HepG2 (cell line): Measurements from ENCODE around the gene TMC2. TPM values are rescaled to one million over a fixed set of nuclear protein-coding genes. Genes with fewer than 3 reads are reported as not detected.

Source experiments
- AHDC1 ChIP-seq: sonication (generic); formaldehyde crosslinking; IDR thresholded peaks from 2 replicates; pipeline ENCODE4 v1.5.1; 2020; ENCODE audit warnings: mild to moderate bottlenecking, missing genetic modification reagents, borderline replicate concordance
- ATF7-NPFF ChIP-seq: sonication (generic); formaldehyde crosslinking; IDR thresholded peaks from 2 replicates; pipeline ENCODE4 v1.8.1; 2023; ENCODE audit warnings: mild to moderate bottlenecking, low read depth, missing genetic modification reagents, moderate library complexity
- CBX2 ChIP-seq, 2 experiments: fragments of 200-600 bp in 1 of 2; sonication (generic); formaldehyde crosslinking in 1 of 2; IDR thresholded peaks; 2 replicates each; pipeline versions ENCODE4 v1.7.0 to v1.8.1; 2018 to 2022; ENCODE audit warnings: low read depth in 2 of 2, low read length in 1 of 2, mild to moderate bottlenecking in 1 of 2, missing genetic modification reagents in 1 of 2
- CCAR2 ChIP-seq: fragments of 200-400 bp; formaldehyde crosslinking; optimal IDR thresholded peaks from 2 replicates; pipeline ENCODE3; 2018; ENCODE audit warnings: low read depth, mild to moderate bottlenecking, low read length, moderate library complexity
- FOXK2 ChIP-seq: fragments of 450-650 bp; IDR thresholded peaks from 2 replicates; pipeline ENCODE4 v1.6.1; 2016
- MTA1 ChIP-seq: sonication (generic); formaldehyde crosslinking; IDR thresholded peaks from 2 replicates; pipeline ENCODE4 v1.4.0; 2020; ENCODE audit warnings: missing genetic modification reagents, mild to moderate bottlenecking, borderline replicate concordance
- NONO ChIP-seq, 2 experiments: fragments of 450-650 bp in 1 of 2; sonication (generic) in 1 of 2; formaldehyde crosslinking in 1 of 2; IDR thresholded peaks in 1 of 2; conservative IDR thresholded peaks in 1 of 2; 2 replicates each; pipeline versions ENCODE4 v1.6.1 to v1.8.0; 2017 to 2022; ENCODE audit warnings: mild to moderate bottlenecking in 1 of 2, missing genetic modification reagents in 1 of 2, moderate library complexity in 1 of 2
- SOX13 ChIP-seq, 3 experiments: fragments of 450-650 bp in 1 of 3; sonication (generic) in 1 of 3; formaldehyde crosslinking in 1 of 3; IDR thresholded peaks in 2 of 3; conservative IDR thresholded peaks in 1 of 3; 2 replicates each; pipeline versions ENCODE4 v1.5.0 to v1.6.1; 2016 to 2020; ENCODE audit warnings: antibody characterized with exemption in 1 of 3, mild to moderate bottlenecking in 1 of 3, missing compliant biosample characterization in 1 of 3, missing genetic modification reagents in 1 of 3, moderate library complexity in 1 of 3
- SRSF1 ChIP-seq: fragments of 200-400 bp; formaldehyde crosslinking; optimal IDR thresholded peaks from 2 replicates; pipeline ENCODE3; 2017; ENCODE audit warnings: mild to moderate bottlenecking, low read depth, low read length, moderate library complexity
- SRY ChIP-seq: sonication (generic); formaldehyde crosslinking; IDR thresholded peaks from 2 replicates; pipeline ENCODE4 v1.8.0; 2022; ENCODE audit warnings: mild to moderate bottlenecking, missing genetic modification reagents
- STAG1 ChIP-seq: sonication (generic); formaldehyde crosslinking; IDR thresholded peaks from 2 replicates; pipeline ENCODE4 v1.4.0; 2020; ENCODE audit warnings: missing genetic modification reagents
- ZNF138 ChIP-seq: sonication (generic); formaldehyde crosslinking; IDR thresholded peaks from 2 replicates; pipeline ENCODE4 v1.5.0; 2020; ENCODE audit warnings: mild to moderate bottlenecking, low read depth, missing genetic modification reagents
- ZNF282 ChIP-seq: fragments of 450-650 bp; IDR thresholded peaks from 2 replicates; pipeline ENCODE4 v1.6.1; 2018; ENCODE audit not compliant: partially characterized antibody
- ZNF589 ChIP-seq: sonication (generic); formaldehyde crosslinking; conservative IDR thresholded peaks from 2 replicates; pipeline ENCODE4 v1.8.0; 2022; ENCODE audit warnings: mild to moderate bottlenecking, moderate library complexity, missing genetic modification reagents
- ZNF7 ChIP-seq: IDR thresholded peaks from 2 replicates; pipeline ENCODE4 v1.6.1; 2016; ENCODE audit warnings: missing biosample characterization, missing genetic modification reagents
- ZSCAN22 ChIP-seq: sonication (generic); formaldehyde crosslinking; IDR thresholded peaks from 2 replicates; pipeline ENCODE4 v1.4.0; 2020; ENCODE audit warnings: mild to moderate bottlenecking, missing genetic modification reagents
- polyA plus RNA-seq, 8 experiments: library from polyadenylated mRNA; depleted of rRNA in 3 of 8; stranded (reverse) in 7 of 8; unstranded in 1 of 8; fragments of >200 nt; fragmentation: Illumina TruSeq in 4 of 8; extraction: Trizol in 4 of 8; gene quantifications; 2 replicates each; pipeline versions ENCODE4 v1.2.1 to v1.2.3, GENCODE V29; 2011 to 2016; ENCODE audit warnings: low read depth in 4 of 8, missing spikeins in 1 of 8, mixed read lengths in 1 of 8; ENCODE audit not compliant: insufficient read depth in 1 of 8
- total RNA-seq, 5 experiments: library from RNA; depleted of rRNA; stranded (reverse); fragments of >200 nt; fragmentation: Illumina TruSeq; extraction: Trizol; gene quantifications; 2 replicates each; pipeline ENCODE4 v1.2.3, GENCODE V29; 2016; ENCODE audit warnings: low read depth in 1 of 5
- TF ChIP-seq, protein P1 (sequence below): sonication (generic); formaldehyde crosslinking; IDR thresholded peaks from 2 replicates; pipeline ENCODE4 v1.5.0; 2020; ENCODE audit warnings: mild to moderate bottlenecking, missing genetic modification reagents
- TF ChIP-seq, protein P2 (sequence below): IDR thresholded peaks from 2 replicates; pipeline ENCODE4 v1.6.1; 2018; ENCODE audit warnings: missing genetic modification reagents, mild to moderate bottlenecking, missing compliant biosample characterization

The TMC2 gene
- total and polyA plus RNA-seq, 2 of the 13 experiments (the other 11 are each of a cell fraction or from before 2014, with no cell fraction given): not detected

- peak; percentile 30; the same call in 1 of the 2 replicates for TF ChIP-seq MTA1 (CRISPR knock-in tag)
- peak; percentile 79 for TF ChIP-seq ZNF138 (CRISPR knock-in tag)
- TF ChIP-seq, protein P1, sequence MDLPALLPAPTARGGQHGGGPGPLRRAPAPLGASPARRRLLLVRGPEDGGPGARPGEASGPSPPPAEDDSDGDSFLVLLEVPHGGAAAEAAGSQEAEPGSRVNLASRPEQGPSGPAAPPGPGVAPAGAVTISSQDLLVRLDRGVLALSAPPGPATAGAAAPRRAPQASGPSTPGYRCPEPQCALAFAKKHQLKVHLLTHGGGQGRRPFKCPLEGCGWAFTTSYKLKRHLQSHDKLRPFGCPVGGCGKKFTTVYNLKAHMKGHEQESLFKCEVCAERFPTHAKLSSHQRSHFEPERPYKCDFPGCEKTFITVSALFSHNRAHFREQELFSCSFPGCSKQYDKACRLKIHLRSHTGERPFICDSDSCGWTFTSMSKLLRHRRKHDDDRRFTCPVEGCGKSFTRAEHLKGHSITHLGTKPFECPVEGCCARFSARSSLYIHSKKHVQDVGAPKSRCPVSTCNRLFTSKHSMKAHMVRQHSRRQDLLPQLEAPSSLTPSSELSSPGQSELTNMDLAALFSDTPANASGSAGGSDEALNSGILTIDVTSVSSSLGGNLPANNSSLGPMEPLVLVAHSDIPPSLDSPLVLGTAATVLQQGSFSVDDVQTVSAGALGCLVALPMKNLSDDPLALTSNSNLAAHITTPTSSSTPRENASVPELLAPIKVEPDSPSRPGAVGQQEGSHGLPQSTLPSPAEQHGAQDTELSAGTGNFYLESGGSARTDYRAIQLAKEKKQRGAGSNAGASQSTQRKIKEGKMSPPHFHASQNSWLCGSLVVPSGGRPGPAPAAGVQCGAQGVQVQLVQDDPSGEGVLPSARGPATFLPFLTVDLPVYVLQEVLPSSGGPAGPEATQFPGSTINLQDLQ: peak; percentile 82; the same call in 1 of the 2 replicates
- no peak for TF ChIP-seq ZSCAN22 (CRISPR knock-in tag)
- TF ChIP-seq STAG1 (CRISPR knock-in tag): no peak
- no peak for TF ChIP-seq ZNF7 (CRISPR knock-in tag)
- TF ChIP-seq ATF7-NPFF (CRISPR knock-in tag): peak; percentile 62; the same call in 1 of the 2 replicates
- no peak for TF ChIP-seq ZNF282
- no peak for TF ChIP-seq AHDC1 (CRISPR knock-in tag)
- TF ChIP-seq, protein P2, sequence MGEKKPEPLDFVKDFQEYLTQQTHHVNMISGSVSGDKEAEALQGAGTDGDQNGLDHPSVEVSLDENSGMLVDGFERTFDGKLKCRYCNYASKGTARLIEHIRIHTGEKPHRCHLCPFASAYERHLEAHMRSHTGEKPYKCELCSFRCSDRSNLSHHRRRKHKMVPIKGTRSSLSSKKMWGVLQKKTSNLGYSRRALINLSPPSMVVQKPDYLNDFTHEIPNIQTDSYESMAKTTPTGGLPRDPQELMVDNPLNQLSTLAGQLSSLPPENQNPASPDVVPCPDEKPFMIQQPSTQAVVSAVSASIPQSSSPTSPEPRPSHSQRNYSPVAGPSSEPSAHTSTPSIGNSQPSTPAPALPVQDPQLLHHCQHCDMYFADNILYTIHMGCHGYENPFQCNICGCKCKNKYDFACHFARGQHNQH (CRISPR knock-in tag): 0 out of 2 replicates have a peak, but pooled peaks have one; percentile 6
- TF ChIP-seq SRY (CRISPR knock-in tag): no peak
- no peak for TF ChIP-seq CBX2 (IDR thresholded peaks at IDR 0.05; ENCODE audit: low read depth, low read length)
- peak; percentile 16; the same call in 1 of the 2 replicates for TF ChIP-seq CBX2 (CRISPR knock-in tag; IDR thresholded peaks at IDR 0.05; ENCODE audit: low read depth)
- TF ChIP-seq SRSF1: peak; percentile 96
- TF ChIP-seq SOX13 (IDR thresholded peaks at IDR 0.05): no peak
- TF ChIP-seq SOX13 (CRISPR knock-in tag; conservative IDR thresholded peaks at IDR 0.05 in 1 of 2, IDR thresholded peaks at IDR 0.05 in 1 of 2): no peak
- TF ChIP-seq NONO (IDR thresholded peaks at IDR 0.05): no peak
- TF ChIP-seq NONO (CRISPR knock-in tag; conservative IDR thresholded peaks at IDR 0.05): peak; percentile 11; the same call in 1 of the 2 replicates
- TF ChIP-seq FOXK2: no peak
- TF ChIP-seq CCAR2: no peak
- TF ChIP-seq ZNF589 (CRISPR knock-in tag): no peak
Measured at GRCh38 chr20:2524709-2525506, 11.5 kb upstream of the TMC2 start (continued).
